Colonic mucosa (tissue), 4 donors: Measurements from ENCODE around the gene ESPNL. TPM values are rescaled to one million over a fixed set of nuclear protein-coding genes. Genes with fewer than 3 reads are reported as not detected.

Experiments used
- DNase-seq: peaks from one replicate; pipeline ENCODE4 v3.0.0-alpha.2; 2020
- H3K27ac ChIP-seq: fragments of 200-600 bp; one replicate; pipeline ENCODE4 v1.8.0; 2021
- H3K27me3 ChIP-seq: fragments of 200-600 bp; one replicate; pipeline ENCODE4 v1.8.0; 2021
- H3K36me3 ChIP-seq: fragments of 200-600 bp; one replicate; pipeline ENCODE4 v1.8.0; 2021
- H3K4me1 ChIP-seq: fragments of 200-600 bp; one replicate; pipeline ENCODE4 v1.8.0; 2021; ENCODE audit warnings: mild to moderate bottlenecking
- H3K4me3 ChIP-seq: fragments of 200-600 bp; one replicate; pipeline ENCODE4 v1.8.0; 2021
- H3K9ac ChIP-seq, 2 donors: one replicate each; pipeline ENCODE4 v1.7.0; 2013; ENCODE audit warnings: control low read depth in 2 of 2, low read depth in 2 of 2, low read length in 2 of 2
- H3K9me3 ChIP-seq: fragments of 200-600 bp; one replicate; pipeline ENCODE4 v1.8.0; 2021
- intact Hi-C: fragments of 100-400 bp; cut with DNase I; formaldehyde crosslinking; loops from one replicate; pipeline ENCODE4 v1.14.1; 2022
- total RNA-seq, 2 donors: library from RNA; stranded (reverse); fragmentation: NEBNext Ultra II Directional in 1 of 2; extraction: Animal tissue kit (Norgen Biotek cat#: 25700) in 1 of 2; gene quantifications; one replicate each; pipeline ENCODE4 v1.2.1, GENCODE V29; 2021
- TF ChIP-seq, protein P1 (sequence below): fragments of 200-600 bp; IDR thresholded peaks from one replicate; pipeline ENCODE4 v1.8.0; 2022; ENCODE audit warnings: antibody characterized with exemption, mild to moderate bottlenecking
- donor health status: healthy.
- donor health status: DM: no; HTN: no; CAD: no.
- donor health status: DM: no; HTN: no; CAD: no.

ESPNL gene
- total RNA-seq, 2 donors from 2014 or later: 0.08 to 0.12 TPM

DNA sequence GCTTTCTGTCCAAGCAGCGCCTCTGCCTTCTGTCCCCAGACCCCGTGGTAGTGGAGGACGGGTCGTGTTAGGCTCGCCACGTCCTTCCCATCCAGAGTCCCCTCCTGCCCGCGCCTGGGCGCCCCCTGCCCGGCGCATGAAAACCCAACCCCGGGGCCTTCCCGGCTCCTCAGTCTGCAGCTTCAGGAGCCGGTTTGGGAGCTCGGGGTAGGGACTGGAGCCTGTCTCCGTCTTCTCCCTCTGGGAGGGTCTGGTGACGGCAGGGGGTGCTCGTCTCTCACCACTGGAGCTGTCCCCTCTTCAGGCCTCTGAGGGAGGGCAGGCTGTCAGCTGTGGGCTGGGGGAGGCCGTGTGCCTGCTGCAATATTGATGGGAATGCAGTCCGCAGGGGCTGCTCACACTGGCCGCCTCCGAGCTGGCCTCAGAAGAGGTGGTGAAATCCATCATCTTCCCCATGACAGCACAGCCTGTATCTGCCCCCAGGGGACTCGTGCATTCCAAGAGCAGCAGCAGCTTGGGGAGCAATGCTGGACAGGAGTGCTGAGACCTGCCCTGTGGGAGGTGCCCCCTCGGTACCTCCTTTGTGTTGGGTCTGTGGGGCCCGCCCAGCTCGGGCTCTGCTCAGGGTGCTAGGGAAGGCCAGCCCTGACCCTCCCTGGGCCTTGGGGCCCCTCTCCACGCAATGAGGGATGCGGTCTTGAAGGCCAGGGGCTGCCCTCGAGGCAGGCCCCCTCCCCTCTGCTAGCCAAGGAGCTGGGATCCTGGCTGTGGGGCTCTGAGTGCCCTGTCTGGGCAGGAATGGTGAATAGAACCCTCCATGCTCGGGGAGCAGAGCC is 20.5 kb downstream of the ESPNL start:
- H3K9me3 ChIP-seq: no peaks in the 10 kb centered on the region
- no peaks in the 10 kb centered on the region for H3K4me1 ChIP-seq
- H3K36me3 ChIP-seq: no peaks in the 10 kb centered on the region
- no peak overlapping the region for H3K4me3 ChIP-seq
- H3K27ac ChIP-seq: no peak overlapping the region
- TF ChIP-seq, protein P1, sequence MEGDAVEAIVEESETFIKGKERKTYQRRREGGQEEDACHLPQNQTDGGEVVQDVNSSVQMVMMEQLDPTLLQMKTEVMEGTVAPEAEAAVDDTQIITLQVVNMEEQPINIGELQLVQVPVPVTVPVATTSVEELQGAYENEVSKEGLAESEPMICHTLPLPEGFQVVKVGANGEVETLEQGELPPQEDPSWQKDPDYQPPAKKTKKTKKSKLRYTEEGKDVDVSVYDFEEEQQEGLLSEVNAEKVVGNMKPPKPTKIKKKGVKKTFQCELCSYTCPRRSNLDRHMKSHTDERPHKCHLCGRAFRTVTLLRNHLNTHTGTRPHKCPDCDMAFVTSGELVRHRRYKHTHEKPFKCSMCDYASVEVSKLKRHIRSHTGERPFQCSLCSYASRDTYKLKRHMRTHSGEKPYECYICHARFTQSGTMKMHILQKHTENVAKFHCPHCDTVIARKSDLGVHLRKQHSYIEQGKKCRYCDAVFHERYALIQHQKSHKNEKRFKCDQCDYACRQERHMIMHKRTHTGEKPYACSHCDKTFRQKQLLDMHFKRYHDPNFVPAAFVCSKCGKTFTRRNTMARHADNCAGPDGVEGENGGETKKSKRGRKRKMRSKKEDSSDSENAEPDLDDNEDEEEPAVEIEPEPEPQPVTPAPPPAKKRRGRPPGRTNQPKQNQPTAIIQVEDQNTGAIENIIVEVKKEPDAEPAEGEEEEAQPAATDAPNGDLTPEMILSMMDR: no peak
- intact Hi-C loops: no loop called here
- H3K27me3 ChIP-seq: peaks cover 9% of the 10 kb centered on the region
- no peak overlapping the region for H3K9ac ChIP-seq
- no peak for DNase-seq

DNA sequence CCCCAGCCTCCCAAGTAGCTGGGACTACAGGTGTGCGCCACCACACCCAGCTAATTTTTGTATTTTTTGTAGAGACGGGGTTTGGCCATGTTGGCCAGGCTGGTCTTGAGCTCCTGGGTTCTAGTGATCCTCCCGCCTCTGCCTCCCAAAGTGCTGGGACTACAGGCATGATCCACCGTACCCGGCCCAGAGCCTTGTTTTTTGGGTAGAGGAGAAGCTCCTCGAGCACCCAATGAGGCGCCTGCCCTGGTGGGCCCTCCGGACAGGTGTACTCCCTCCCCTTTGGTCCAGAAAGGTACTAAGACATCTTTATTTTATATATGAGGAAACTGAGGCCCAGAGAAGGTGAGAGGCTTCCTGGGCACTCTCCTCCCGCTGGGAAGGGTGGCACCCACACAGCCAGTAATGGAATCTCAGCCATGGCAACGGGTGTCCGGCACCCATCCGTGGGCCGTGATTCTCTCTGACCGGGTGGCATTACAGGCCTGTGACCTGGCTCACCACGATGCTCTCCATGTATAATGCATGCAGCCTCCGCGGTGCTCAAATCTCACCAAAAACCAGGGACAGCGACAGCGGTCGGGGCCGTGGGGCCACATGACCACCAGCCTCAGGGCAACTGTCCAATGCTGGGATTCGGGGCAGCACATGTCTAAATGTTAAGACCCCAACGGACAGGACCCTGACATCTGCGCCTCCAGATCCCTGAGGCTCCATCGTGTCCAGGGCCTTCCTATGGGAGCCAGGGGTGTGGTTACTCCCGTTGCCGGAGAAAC is 21.6 kb downstream of the ESPNL start:
- TF ChIP-seq, protein P1: no peak
- no peaks in the 10 kb centered on the region for H3K9me3 ChIP-seq
- no peak overlapping the region for H3K9ac ChIP-seq
- H3K36me3 ChIP-seq: no peaks in the 10 kb centered on the region
- no peak for DNase-seq
- peaks cover 9% of the 10 kb centered on the region for H3K27me3 ChIP-seq
- no peaks in the 10 kb centered on the region for H3K4me1 ChIP-seq
- no peak overlapping the region for H3K27ac ChIP-seq
- H3K4me3 ChIP-seq: no peak overlapping the region
- intact Hi-C loops: no loop called here

DNA sequence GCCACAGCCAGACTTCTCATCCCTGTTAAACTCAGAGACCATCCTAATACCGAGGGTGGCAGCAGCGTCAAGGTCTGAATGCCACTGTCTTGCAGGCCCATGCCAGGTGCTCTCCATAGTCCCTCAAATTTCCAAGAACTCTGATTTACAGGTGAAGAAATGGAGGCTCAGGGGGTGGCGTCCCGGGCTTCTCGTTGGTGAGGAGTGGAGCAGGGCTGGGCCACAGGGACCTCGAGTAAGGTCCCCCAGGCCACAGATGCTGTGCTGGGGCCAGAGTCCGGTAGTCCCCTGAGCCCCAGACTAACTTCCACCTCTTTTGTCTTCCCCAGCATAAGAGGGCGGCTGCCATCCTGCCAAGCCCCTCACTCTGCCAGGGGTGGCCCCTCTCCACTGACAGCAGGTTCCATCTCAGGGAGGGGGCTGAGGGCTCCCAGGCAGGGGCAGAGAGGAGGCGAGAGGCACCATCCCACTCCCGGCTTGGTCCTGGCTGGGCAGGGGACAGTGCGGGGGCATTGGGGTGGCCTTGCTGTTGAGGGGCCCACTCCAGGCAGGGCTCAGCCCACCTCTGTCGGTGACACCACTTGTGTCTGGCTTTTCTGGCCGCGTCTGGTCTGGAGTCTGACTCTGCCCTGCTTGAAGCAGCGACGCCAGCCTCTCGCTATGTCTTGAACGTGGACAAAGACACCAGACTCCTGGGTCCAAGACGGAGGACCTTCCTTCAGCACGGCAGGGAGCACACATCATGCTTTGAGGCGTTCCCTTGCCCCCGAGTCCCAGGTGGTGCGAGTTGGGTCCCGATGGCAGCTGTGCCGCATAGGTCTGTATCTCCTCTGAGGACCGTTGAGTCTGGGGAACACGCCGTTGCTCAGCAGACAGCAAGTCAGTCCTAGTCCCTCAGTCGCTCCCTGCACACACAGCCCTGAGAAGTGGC is 22.4 kb downstream of the ESPNL start:
- no peak overlapping the region for H3K27ac ChIP-seq
- no peaks in the 10 kb centered on the region for H3K9me3 ChIP-seq
- no peak for DNase-seq
- no peaks in the 10 kb centered on the region for H3K36me3 ChIP-seq
- H3K27me3 ChIP-seq: peaks cover 9% of the 10 kb centered on the region
- no peak overlapping the region for H3K9ac ChIP-seq
- TF ChIP-seq, protein P1: no peak
- H3K4me3 ChIP-seq: no peak overlapping the region
- H3K4me1 ChIP-seq: no peaks in the 10 kb centered on the region
- intact Hi-C loops: no loop called here

DNA sequence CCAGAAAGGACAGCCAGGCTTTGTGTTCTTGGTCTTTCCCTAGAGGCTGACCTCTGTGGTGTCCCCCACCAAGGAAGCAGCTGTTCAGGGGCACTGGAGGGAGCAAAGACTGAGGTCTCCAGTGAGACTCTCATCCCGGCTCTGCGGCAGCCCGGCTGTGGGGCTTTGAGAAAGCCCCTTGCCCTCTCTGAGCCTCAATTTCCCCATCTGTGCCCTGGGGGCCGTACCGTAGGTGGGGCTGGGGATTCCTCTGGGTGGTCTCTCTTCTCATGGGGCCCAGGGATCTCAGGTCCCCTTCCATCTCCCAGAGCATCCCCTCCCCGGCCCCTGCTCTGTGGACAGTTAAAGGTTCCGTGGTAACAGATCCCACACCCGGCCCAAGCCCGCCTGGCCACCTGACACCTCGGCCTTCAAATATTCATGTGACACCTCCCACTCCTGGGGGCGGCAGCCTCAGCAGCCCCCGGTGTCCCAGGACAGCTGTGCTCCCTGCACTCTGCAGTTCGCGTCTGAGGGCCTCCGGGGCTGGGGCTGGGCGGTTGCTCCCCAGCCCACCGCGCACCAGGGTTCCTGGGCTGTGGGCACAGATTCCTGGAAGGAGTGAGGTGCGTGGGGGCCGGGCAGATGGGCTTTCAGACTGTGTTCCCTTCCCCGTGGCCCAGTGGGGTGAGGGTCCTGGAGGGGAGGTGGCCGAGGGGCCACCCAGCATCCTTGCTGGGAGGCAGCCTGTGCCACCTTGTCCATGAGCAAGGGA is 23.3 kb downstream of the ESPNL start:
- H3K27me3 ChIP-seq: peaks cover 9% of the 10 kb centered on the region
- no peak for DNase-seq
- H3K36me3 ChIP-seq: no peaks in the 10 kb centered on the region
- no peak overlapping the region for H3K9ac ChIP-seq
- no peak overlapping the region for H3K4me3 ChIP-seq
- no peaks in the 10 kb centered on the region for H3K9me3 ChIP-seq
- TF ChIP-seq, protein P1: no peak
- no peaks in the 10 kb centered on the region for H3K4me1 ChIP-seq
- no peak overlapping the region for H3K27ac ChIP-seq
- intact Hi-C loops: no loop called here
